Measurements from ENCODE around the gene OPN4. TPM values are rescaled to one million over a fixed set of nuclear protein-coding genes. Genes with fewer than 3 reads are reported as not detected.

Gene OPN4
- total RNA-seq, 2 donors from 2014 or later, result not detected

GRCh38 chr10:86663576-86664339 lies 9.4 kb downstream of the OPN4 start:
- peaks cover 18% of the 10 kb centered on the region for H3K4me1 ChIP-seq
- TF ChIP-seq POLR2A (IDR thresholded peaks at IDR 0.05) (no peak), CTCF (IDR thresholded peaks at IDR 0.05) (no peak)
- H3K27me3 ChIP-seq, result no peaks in the 10 kb centered on the region
- intact Hi-C loops (cut with DNase I), result no loop called here
- no peak overlapping the region for H3K27ac ChIP-seq
- DNase-seq (no peak), ATAC-seq (no peak)
- H3K36me3 ChIP-seq (replicated peaks in 1 of 2; ENCODE audit: insufficient read depth in 1 of 2, low read depth in 2 of 2), result no peaks in the 10 kb centered on the region
- H3K4me3 ChIP-seq, result no peak overlapping the region
- no peaks in the 10 kb centered on the region for H3K9me3 ChIP-seq
- WGBS, 2 donors, result 86 to 88% methylated on average over 8 of the region's 10 CpGs

- Histone ChIP-seq H3K27ac (no peak overlapping the region), H3K36me3 (replicated peaks in 1 of 2; ENCODE audit: insufficient read depth in 1 of 2, low read depth in 2 of 2) (no peaks in the 10 kb centered on the region), H3K4me1 (peaks cover 18% of the 10 kb centered on the region), H3K9me3 (no peaks in the 10 kb centered on the region), H3K27me3 (no peaks in the 10 kb centered on the region), H3K4me3 (no peak overlapping the region)
- DNase-seq (peak in 2 of 4 donors; percentile 25 to 31), ATAC-seq (peak; percentile 20)
- intact Hi-C loops (cut with DNase I), result no loop called here
- TF ChIP-seq POLR2A (IDR thresholded peaks at IDR 0.05), result no peak
- TF ChIP-seq CTCF (IDR thresholded peaks at IDR 0.05), result no peak
- WGBS, 2 donors, result 62 to 63% methylated on average over 13 of the region's 13 CpGs
Measured at GRCh38 chr10:86664341-86665217, 10.2 kb downstream of the OPN4 start.

DNA sequence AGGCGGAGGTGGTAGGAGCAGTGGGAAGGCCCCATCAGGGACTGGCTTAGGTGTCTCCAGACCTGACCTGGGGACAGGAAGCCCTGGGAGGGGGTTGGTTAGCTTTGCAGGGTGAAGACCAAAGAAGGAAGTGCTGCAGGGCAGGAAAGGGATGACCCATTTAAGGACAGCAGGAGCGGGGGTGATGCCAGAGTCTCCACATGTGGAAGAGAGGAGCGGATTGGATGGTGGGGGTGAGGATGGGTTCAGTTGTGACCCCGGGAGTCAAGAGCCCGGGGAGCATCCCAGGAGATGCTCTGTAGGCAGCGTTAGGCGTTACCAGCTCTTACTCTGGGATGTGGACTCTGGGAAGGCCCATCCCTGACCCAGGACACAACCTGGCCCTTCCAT lies 10.9 kb downstream of the OPN4 start:
- Histone ChIP-seq H3K4me3 (no peak overlapping the region), H3K27ac (no peak overlapping the region), H3K27me3 (no peaks in the 10 kb centered on the region), H3K9me3 (no peaks in the 10 kb centered on the region), H3K36me3 (replicated peaks in 1 of 2; ENCODE audit: insufficient read depth in 1 of 2, low read depth in 2 of 2) (no peaks in the 10 kb centered on the region), H3K4me1 (peaks cover 18% of the 10 kb centered on the region)
- TF ChIP-seq POLR2A (IDR thresholded peaks at IDR 0.05), result no peak
- no peak for TF ChIP-seq CTCF (IDR thresholded peaks at IDR 0.05)
- ATAC-seq, result no peak
- WGBS, 2 donors, result 86 to 89% methylated on average over 7 of the region's 7 CpGs
- intact Hi-C loops (cut with DNase I), result no loop called here
- DNase-seq, result no peak

DNA sequence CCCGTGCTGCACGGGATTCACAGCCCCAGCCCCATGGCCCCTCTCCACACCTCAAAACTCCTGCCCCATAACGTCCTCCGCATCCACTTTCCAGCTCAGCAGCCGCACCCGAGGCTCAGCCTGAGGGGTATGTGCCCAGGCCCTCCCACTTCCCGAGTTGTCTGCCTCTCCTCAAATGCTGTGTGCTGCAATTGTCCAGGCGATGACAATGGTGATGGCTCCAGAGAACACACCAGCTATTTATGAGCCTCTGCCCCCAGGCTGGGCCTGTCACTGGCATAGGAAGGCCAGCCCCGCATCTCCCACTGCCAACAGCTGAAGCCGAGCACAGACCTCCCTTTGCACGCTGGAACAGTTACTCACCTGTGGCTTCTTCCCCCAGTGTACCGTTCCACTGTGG lies 11.5 kb downstream of the OPN4 start:
- Histone ChIP-seq H3K36me3 (replicated peaks in 1 of 2; ENCODE audit: insufficient read depth in 1 of 2, low read depth in 2 of 2) (no peaks in the 10 kb centered on the region), H3K4me1 (peaks cover 18% of the 10 kb centered on the region), H3K9me3 (no peaks in the 10 kb centered on the region), H3K27me3 (no peaks in the 10 kb centered on the region), H3K4me3 (no peak overlapping the region), H3K27ac (no peak overlapping the region)
- WGBS, 2 donors, result 80 to 94% methylated on average over 12 of the region's 12 CpGs
- intact Hi-C loops (cut with DNase I), result no loop called here
- TF ChIP-seq POLR2A (IDR thresholded peaks at IDR 0.05) (no peak), CTCF (IDR thresholded peaks at IDR 0.05) (no peak)
- ATAC-seq, result no peak
- no peak for DNase-seq

Data from body of pancreas (tissue), 4 donors.